ENCODE results near the gene HMGXB4. TPM values are rescaled to one million over a fixed set of nuclear protein-coding genes. Genes with fewer than 3 reads are reported as not detected.
A peak's percentile ranks its signal among the peaks of the same experiment; 100 is the strongest.

The HMGXB4 gene
- total RNA-seq, 2 experiments from 2014 or later = 33.7 to 38.2 TPM

DNA sequence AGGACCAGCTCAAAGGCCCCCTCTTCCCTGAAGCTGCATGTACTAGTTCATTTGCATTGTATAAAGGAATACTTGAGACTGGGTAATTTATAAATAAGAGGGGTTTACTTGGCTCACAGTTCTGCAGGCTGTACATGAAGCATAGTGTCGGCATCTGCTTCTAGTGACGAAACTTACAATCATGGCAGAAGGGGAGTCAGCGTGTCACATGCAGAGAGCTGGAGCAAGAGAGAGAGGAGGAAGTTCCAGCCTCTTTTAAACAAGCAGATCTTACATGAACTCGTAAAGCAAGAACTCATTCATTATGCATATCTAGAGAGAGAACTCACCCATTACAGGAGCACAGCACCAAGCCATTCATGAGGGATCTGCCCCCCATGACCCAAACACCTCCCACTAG lies 7.1 kb upstream of the HMGXB4 start:
- no peak overlapping the region for H3K27ac Mint-ChIP-seq
- no peaks in the 10 kb centered on the region for H3K9me3 Mint-ChIP-seq
- intact Hi-C loops (cut with micrococcal nuclease) = no loop called here
- no peak for ATAC-seq
- H3K4me1 Mint-ChIP-seq (ENCODE audit: low read depth) = no peaks in the 10 kb centered on the region
- H3K27me3 Mint-ChIP-seq = peaks cover 7% of the 10 kb centered on the region
- H3K36me3 Mint-ChIP-seq (ENCODE audit: low read depth) = no peaks in the 10 kb centered on the region
- ChIA-PET POLR2A (no interaction called here), CTCF (no interaction called here)
- TF ChIP-seq, protein P1, sequence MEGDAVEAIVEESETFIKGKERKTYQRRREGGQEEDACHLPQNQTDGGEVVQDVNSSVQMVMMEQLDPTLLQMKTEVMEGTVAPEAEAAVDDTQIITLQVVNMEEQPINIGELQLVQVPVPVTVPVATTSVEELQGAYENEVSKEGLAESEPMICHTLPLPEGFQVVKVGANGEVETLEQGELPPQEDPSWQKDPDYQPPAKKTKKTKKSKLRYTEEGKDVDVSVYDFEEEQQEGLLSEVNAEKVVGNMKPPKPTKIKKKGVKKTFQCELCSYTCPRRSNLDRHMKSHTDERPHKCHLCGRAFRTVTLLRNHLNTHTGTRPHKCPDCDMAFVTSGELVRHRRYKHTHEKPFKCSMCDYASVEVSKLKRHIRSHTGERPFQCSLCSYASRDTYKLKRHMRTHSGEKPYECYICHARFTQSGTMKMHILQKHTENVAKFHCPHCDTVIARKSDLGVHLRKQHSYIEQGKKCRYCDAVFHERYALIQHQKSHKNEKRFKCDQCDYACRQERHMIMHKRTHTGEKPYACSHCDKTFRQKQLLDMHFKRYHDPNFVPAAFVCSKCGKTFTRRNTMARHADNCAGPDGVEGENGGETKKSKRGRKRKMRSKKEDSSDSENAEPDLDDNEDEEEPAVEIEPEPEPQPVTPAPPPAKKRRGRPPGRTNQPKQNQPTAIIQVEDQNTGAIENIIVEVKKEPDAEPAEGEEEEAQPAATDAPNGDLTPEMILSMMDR (IDR thresholded peaks at IDR 0.05) = no peak
- no peak for DNase-seq
- no peak overlapping the region for H3K4me3 Mint-ChIP-seq

DNA sequence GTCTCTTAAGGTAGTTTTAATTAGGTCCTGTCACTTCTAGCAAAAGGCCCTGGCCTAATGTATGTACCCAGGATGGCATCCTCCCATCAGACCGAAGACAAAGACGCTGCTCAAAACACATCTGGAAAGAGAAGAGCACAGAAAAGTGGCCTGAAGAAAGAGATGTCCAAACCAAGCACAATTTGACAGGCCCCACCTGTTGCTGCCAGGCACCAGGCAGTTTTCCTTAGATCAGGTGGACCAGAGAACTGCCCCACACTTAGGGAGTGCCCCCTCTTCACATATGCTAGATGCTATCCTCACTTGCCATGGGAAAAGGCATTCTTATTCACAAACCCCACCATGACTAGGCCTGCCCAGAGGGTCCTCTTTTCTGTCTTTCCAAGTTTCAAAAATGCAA lies 3.3 kb upstream of the HMGXB4 start:
- Mint-ChIP-seq H3K4me3 (no peak overlapping the region), H3K27me3 (peaks cover 2% of the 10 kb centered on the region), H3K9me3 (no peaks in the 10 kb centered on the region), H3K4me1 (ENCODE audit: low read depth) (peaks cover 14% of the 10 kb centered on the region), H3K36me3 (ENCODE audit: low read depth) (peaks cover 7% of the 10 kb centered on the region), H3K27ac (no peak overlapping the region)
- POLR2A ChIA-PET = no interaction called here
- DNase-seq = no peak
- CTCF ChIA-PET = no interaction called here
- ATAC-seq = no peak
- intact Hi-C loops (cut with micrococcal nuclease) = no loop called here
- TF ChIP-seq, protein P1 (IDR thresholded peaks at IDR 0.05) = no peak

DNA sequence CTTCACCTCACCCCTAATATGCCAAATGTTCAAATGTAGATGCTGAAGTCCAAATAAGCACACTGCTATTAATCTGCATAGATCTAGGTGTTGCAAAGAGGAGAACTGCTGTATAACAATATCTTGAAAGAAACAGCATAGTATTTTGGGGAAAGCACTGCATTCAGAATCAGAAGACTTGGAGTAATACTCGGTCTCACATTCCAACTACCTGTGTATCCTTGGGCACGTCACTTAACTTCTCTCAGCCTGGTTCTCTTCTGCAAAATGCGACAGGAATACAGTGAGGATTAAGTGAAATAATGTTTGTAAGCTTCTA lies 332 bp upstream of the HMGXB4 start:
- H3K36me3 Mint-ChIP-seq (ENCODE audit: low read depth) = peaks cover 16% of the 10 kb centered on the region
- peak; percentile 9 for ATAC-seq
- H3K4me1 Mint-ChIP-seq (ENCODE audit: low read depth) = peaks cover 23% of the 10 kb centered on the region
- POLR2A ChIA-PET = interaction anchor here (0.7 to 3.0 kb wide), 6 partner anchors 9 to 49 kb away, joined by 3 to 15 read pairs (median 6); partner anchors contain the start of gene TOM1
- no peaks in the 10 kb centered on the region for H3K9me3 Mint-ChIP-seq
- TF ChIP-seq, protein P1 (IDR thresholded peaks at IDR 0.05) = no peak
- DNase-seq = no peak
- no peaks in the 10 kb centered on the region for H3K27me3 Mint-ChIP-seq
- peak overlapping the region; percentile 92 for H3K4me3 Mint-ChIP-seq
- intact Hi-C loops (cut with micrococcal nuclease) = no loop called here
- CTCF ChIA-PET = interaction anchor here (1.0 to 2.8 kb wide), 2 partner anchors 9 to 25 kb away, joined by 3 to 12 read pairs; no protein-coding TSS in a partner anchor
- H3K27ac Mint-ChIP-seq = peak overlapping the region; percentile 94

DNA sequence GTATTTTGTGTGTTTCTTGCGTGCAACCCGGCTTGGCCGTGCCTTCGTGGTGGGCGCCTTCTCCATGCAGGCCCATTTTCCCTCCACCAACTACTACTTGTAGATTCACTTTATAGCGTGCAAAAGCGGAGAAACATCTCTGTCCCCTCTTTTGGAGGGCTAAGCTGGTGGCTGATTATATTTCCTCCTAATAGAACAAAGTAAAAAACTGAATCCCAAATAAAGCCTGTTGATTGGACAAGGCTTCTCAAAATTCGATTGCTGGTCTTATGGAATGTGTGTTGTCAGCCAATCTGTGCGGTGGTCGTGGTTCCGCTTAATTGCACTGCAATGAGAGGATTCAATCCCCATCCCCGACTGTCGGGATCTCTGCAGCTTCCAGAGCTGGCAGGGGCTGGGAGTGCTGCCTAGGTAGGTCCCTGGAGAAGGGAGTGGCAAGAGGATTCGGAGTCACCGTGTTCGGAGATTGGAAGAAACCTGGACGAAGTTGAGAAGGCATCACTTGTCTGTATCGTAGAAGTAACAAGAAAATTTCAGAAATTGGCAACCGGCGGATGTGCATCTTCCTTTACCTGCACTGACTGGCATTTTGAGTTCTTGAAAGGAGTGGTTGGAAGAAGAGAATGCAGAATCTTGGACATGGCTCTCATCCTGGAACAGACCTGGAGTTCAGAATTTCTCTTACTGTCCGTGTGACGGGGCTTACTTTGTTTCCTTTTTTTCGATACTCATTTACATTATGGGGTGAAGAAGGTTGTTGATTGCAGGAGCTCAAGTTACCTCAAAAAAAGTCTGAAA lies 1.1 kb downstream of the HMGXB4 start:
- peaks cover 24% of the 10 kb centered on the region for H3K36me3 Mint-ChIP-seq (ENCODE audit: low read depth)
- TF ChIP-seq, protein P1 (IDR thresholded peaks at IDR 0.05) = no peak
- H3K27me3 Mint-ChIP-seq = no peaks in the 10 kb centered on the region
- intact Hi-C loops (cut with micrococcal nuclease) = no loop called here
- CTCF ChIA-PET = interaction anchor here (0.9 to 2.8 kb wide), 5 partner anchors 8 to 53 kb away, joined by 3 to 12 read pairs (median 3); partner anchors contain the start of gene TOM1
- POLR2A ChIA-PET = interaction anchor here (0.6 to 3.0 kb wide), 13 partner anchors 8 to 535 kb away, joined by 3 to 15 read pairs (median 4); partner anchors contain the start of gene TOM1
- ATAC-seq = no peak
- H3K9me3 Mint-ChIP-seq = no peaks in the 10 kb centered on the region
- peaks cover 23% of the 10 kb centered on the region for H3K4me1 Mint-ChIP-seq (ENCODE audit: low read depth)
- peak overlapping the region; percentile 92 for H3K4me3 Mint-ChIP-seq
- peak; percentile 36 for DNase-seq
- H3K27ac Mint-ChIP-seq = peak overlapping the region; percentile 91

DNA sequence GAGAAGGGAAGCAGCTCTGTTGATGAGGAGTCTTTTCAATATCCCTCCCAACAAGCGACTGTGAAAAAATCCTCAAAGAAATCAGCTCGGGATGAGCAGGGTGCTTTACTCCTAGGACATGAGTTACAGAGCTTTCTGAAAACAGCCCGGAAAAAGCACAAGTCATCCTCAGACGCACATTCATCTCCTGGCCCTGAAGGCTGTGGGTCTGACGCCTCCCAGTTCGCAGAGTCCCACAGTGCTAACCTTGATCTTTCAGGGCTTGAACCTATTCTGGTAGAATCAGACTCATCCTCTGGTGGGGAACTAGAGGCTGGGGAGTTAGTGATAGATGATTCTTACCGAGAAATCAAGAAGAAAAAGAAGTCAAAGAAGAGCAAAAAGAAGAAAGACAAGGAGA lies 7.7 kb downstream of the HMGXB4 start:
- ChIA-PET POLR2A (no interaction called here), CTCF (interaction anchor here (1.1 kb wide), 1 partner anchor 34 kb away, joined by 3 read pairs; no protein-coding TSS in a partner anchor)
- Mint-ChIP-seq H3K9me3 (no peaks in the 10 kb centered on the region), H3K27me3 (no peaks in the 10 kb centered on the region), H3K4me1 (ENCODE audit: low read depth) (peaks cover 8% of the 10 kb centered on the region), H3K36me3 (ENCODE audit: low read depth) (peaks cover 54% of the 10 kb centered on the region), H3K4me3 (no peak overlapping the region), H3K27ac (no peak overlapping the region)
- DNase-seq = no peak
- intact Hi-C loops (cut with micrococcal nuclease) = no loop called here
- ATAC-seq = no peak
- TF ChIP-seq, protein P1 (IDR thresholded peaks at IDR 0.05) = no peak
